Islet of Langerhans (tissue), 1 donor: ENCODE measurements around the gene IL11RA.

Experiments used
- FAIRE-seq: peaks from one replicate; lab custom pipeline; 2011; peaks lifted over from hg19 to GRCh38; lab: Jason Lieb, UNC

IL11RA gene

GRCh38 chr9:34687276-34688030 lies 35.5 kb downstream of the IL11RA start:
- FAIRE-seq = no peak

GRCh38 chr9:34688329-34689115 lies 36.5 kb downstream of the IL11RA start:
- no peak for FAIRE-seq

GRCh38 chr9:34689116-34689470 lies 37.1 kb downstream of the IL11RA start:
- FAIRE-seq = no peak

GRCh38 chr9:34689512-34689911 lies 37.5 kb downstream of the IL11RA start:
- no peak for FAIRE-seq

GRCh38 chr9:34690983-34691935 lies 39.3 kb downstream of the IL11RA start, which contains the start of gene CCL19:
Gene CCL19, minus strand, starts transcription at chr9:34691276. Its CDS starts 137 bp downstream, at chr9:34691139.
- no peak for FAIRE-seq

- FAIRE-seq = no peak
These were observed 39.9 kb downstream of the IL11RA start for GRCh38 chr9:34691936-34692315.

GRCh38 chr9:34693560-34693959 lies 41.6 kb downstream of the IL11RA start:
- FAIRE-seq = no peak

GRCh38 chr9:34694811-34695210 lies 42.8 kb downstream of the IL11RA start:
- FAIRE-seq = no peak

GRCh38 chr9:34701023-34701768 lies 49.2 kb downstream of the IL11RA start:
- no peak for FAIRE-seq

- no peak for FAIRE-seq
These were observed 50.1 kb downstream of the IL11RA start for GRCh38 chr9:34701769-34702736.

- no peak for FAIRE-seq
These were observed 55.1 kb downstream of the IL11RA start for GRCh38 chr9:34707130-34707529.

- FAIRE-seq = no peak
These were observed 57.4 kb downstream of the IL11RA start for GRCh38 chr9:34709196-34709978.

- FAIRE-seq = no peak
These were observed 58.0 kb downstream of the IL11RA start, which contains the start of gene CCL21 for GRCh38 chr9:34710023-34710422. Gene CCL21, minus strand, starts transcription at chr9:34710136. Its CDS starts 70 bp downstream, at chr9:34710066.
